Activated naive CD4-positive, alpha-beta T cell treated with anti-CD3 and anti-CD28 coated beads, Interleukin-2, amount 10 ng/mL, durations not matched to agents 7 days and 5 days (primary cell): ENCODE data around the gene ARL15.
"Not testable (repeated sequence)": the region's sequence is repeated elsewhere in the genome, so short reads cannot be mapped to it uniquely, and the experiment has no call there.

Experiments used
- CTCF ChIA-PET: fragments of 350-600 bp; sonication (Branson Sonifier 250); formaldehyde crosslinking; loops from one replicate; lab custom pipeline; 2021; ENCODE audit warnings: antibody characterized with exemption; lab: Charles Lee
- DNase-seq: peaks from one replicate; pipeline ENCODE4 v3.0.0-alpha.2; 2020
- H3K27ac Mint-ChIP-seq: one replicate; pipeline ENCODE4 v1.8.0; 2021; ENCODE audit warnings: mild to moderate bottlenecking, moderate library complexity, mixed read lengths
- H3K27me3 Mint-ChIP-seq: one replicate; pipeline ENCODE4 v1.8.0; 2021; ENCODE audit warnings: mild to moderate bottlenecking, mixed read lengths
- H3K36me3 Mint-ChIP-seq: one replicate; pipeline ENCODE4 v1.8.0; 2021; ENCODE audit warnings: mixed read lengths
- H3K4me1 Mint-ChIP-seq: one replicate; pipeline ENCODE4 v1.8.0; 2021; ENCODE audit warnings: mixed read lengths
- H3K4me3 Mint-ChIP-seq: one replicate; pipeline ENCODE4 v1.8.0; 2021; ENCODE audit warnings: mild to moderate bottlenecking, moderate library complexity, mixed read lengths
- H3K9me3 Mint-ChIP-seq: one replicate; pipeline ENCODE4 v1.8.0; 2021; ENCODE audit warnings: mixed read lengths

The ARL15 gene

DNA sequence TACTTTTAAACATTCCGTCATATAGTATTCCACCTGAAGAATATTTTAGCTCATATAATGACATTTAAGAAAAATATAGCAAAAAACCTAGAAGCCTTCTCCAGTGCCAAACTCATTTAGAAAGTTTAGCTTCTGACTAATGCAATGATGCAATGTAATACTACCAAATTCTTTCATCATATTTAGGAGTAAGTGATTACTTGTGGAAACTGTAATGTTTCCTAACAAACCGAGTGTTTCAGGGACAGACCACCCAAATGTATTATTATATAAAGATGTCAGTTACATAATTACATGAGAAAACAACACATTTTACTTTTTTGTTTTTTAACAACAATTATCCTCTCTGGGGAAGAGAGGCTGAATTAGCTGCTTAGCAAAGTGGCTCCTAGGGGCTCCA lies 316.2 kb downstream of the ARL15 start:
- Mint-ChIP-seq H3K36me3 (no peaks in the 10 kb centered on the region), H3K4me3 (no peak overlapping the region), H3K27ac (no peak overlapping the region), H3K27me3 (no peaks in the 10 kb centered on the region), H3K4me1 (no peaks in the 10 kb centered on the region), H3K9me3 (no peaks in the 10 kb centered on the region)
- no peak for DNase-seq
- CTCF ChIA-PET: interaction anchor here (1.2 kb wide), 1 partner anchor 235 kb away, joined by 3 read pairs; no protein-coding TSS in a partner anchor

- no peaks in the 10 kb centered on the region for H3K4me1 Mint-ChIP-seq
- CTCF ChIA-PET: no interaction called here
- H3K36me3 Mint-ChIP-seq: no peaks in the 10 kb centered on the region
- no peak overlapping the region for H3K4me3 Mint-ChIP-seq
- no peak overlapping the region for H3K27ac Mint-ChIP-seq
- DNase-seq: no peak
- H3K27me3 Mint-ChIP-seq: no peaks in the 10 kb centered on the region
- no peaks in the 10 kb centered on the region for H3K9me3 Mint-ChIP-seq
Observed at GRCh38 chr5:53991942-53992341, 318.4 kb downstream of the ARL15 start.

DNA sequence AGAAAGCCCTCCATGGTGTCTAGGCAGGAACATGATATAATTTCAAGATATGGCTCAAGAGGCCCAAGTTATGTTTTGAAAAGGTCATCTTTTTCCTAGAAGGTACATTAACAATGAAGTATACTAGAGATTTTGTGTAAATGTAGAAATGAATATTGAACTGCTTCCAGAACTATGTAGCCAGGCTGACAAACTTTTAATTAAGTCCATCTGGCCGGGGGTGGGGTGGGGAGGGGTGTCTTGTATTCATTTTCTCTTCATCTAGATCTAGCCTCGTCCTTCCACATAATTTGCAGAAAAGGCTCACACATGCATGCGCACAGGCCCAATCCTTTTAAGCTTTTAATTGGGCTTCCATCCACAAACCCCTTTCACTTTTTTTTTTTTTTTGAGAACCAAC lies 323.3 kb downstream of the ARL15 start:
- H3K4me1 Mint-ChIP-seq: no peaks in the 10 kb centered on the region
- H3K27ac Mint-ChIP-seq: no peak overlapping the region
- no peak for DNase-seq
- H3K27me3 Mint-ChIP-seq: no peaks in the 10 kb centered on the region
- no peaks in the 10 kb centered on the region for H3K36me3 Mint-ChIP-seq
- CTCF ChIA-PET: no interaction called here
- H3K4me3 Mint-ChIP-seq: no peak overlapping the region
- H3K9me3 Mint-ChIP-seq: peaks cover 4% of the 10 kb centered on the region

GRCh38 chr5:53985796-53986195 lies 324.6 kb downstream of the ARL15 start:
- CTCF ChIA-PET: no interaction called here
- Mint-ChIP-seq H3K4me3 (no peak overlapping the region), H3K36me3 (no peaks in the 10 kb centered on the region)

DNA sequence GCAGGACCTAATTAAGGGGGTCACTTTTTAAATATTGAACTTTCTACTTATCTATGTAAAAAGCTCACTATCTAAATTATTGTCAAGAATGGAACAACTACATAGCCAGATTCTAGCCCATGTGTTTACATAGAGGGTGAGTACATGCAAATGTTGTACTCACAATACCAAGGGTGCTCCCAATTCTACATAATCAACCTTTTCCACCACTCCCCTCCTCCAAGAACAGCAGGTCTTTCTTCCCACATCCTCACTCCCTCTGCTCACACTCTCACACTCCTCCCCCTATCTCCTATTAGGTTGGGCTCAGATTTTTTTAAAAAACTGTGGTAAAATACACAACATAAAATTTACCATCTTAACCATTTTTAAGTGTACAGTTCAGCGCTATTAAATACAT lies 325.4 kb downstream of the ARL15 start:
- H3K27ac Mint-ChIP-seq: no peak overlapping the region
- no peak for DNase-seq
- no peaks in the 10 kb centered on the region for H3K36me3 Mint-ChIP-seq
- CTCF ChIA-PET: no interaction called here
- no peaks in the 10 kb centered on the region for H3K4me1 Mint-ChIP-seq
- H3K4me3 Mint-ChIP-seq: no peak overlapping the region
- no peaks in the 10 kb centered on the region for H3K27me3 Mint-ChIP-seq
- H3K9me3 Mint-ChIP-seq: peaks cover 4% of the 10 kb centered on the region

More at GRCh38 chr5:53985796-53986195, 324.6 kb downstream of the ARL15 start:
- no peaks in the 10 kb centered on the region for H3K4me1 Mint-ChIP-seq
- no peak for DNase-seq
- H3K27ac Mint-ChIP-seq: no peak overlapping the region
- no peaks in the 10 kb centered on the region for H3K27me3 Mint-ChIP-seq
- peaks cover 4% of the 10 kb centered on the region for H3K9me3 Mint-ChIP-seq

DNA sequence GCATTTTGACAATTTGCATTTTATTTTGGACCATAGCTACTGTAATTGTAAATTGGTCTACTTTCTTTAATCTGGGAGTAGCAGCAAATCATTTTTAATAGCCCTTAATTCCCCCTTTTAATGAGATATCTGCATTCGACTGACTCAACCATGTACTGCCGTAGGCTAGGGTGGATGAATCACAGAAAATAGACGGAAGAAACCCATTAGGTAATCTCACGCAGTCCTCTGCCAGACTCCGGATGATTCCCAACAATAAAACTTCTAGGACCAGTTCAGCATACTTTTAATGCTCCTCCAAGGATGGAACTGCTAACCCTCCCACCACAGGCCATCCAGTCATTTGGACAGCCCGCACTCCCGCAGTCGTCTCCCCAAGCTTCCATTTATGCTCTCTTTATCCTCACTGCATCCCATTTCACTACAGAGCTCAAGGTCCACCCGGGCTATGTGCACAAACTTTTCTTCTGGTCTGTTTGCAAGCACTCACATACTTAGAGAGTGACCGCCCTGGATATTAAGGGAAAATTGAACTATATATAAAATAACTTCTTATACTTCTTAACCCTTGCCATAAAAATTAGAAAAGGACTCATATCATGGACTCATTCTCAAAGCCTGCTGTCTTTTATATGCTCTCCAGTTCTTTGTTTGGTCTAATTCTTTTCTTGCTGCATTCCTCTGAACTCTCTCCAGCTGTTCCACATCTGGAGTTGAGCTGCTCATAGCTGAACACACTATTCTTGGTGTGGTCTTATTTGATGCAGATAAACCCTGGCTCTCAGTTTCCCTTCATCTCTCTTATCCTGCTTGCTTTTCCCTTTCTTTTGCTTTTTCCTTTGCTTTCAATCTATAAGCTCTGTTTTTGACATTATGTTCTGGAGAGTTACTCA lies 326.6 kb downstream of the ARL15 start:
- no peak overlapping the region for H3K27ac Mint-ChIP-seq
- no peaks in the 10 kb centered on the region for H3K36me3 Mint-ChIP-seq
- no peaks in the 10 kb centered on the region for H3K27me3 Mint-ChIP-seq
- peaks cover 4% of the 10 kb centered on the region for H3K9me3 Mint-ChIP-seq
- H3K4me1 Mint-ChIP-seq: no peaks in the 10 kb centered on the region
- no peak overlapping the region for H3K4me3 Mint-ChIP-seq
- DNase-seq: no peak
- CTCF ChIA-PET: no interaction called here

DNA sequence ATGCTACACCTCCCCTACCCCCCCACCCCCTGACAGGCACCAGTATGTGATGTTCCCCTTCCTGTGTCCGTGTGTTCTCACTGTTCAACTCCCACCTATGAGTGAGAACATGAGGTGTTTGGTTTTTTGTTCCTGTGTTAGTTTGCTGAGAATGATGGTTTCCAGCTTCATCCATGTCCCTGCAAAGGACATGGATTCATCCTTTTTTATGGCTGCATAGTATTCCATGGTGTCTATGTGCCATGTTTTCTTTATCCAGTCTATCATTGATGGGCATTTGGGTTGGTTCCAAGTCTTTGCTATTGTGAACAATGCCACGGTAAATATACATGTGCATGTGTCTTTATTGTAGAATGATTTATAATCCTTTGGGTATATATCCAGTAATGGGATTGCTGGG lies 328.1 kb downstream of the ARL15 start:
- H3K4me3 Mint-ChIP-seq, H3K4me1 Mint-ChIP-seq, H3K9me3 Mint-ChIP-seq, DNase-seq, CTCF ChIA-PET, H3K27me3 Mint-ChIP-seq, H3K27ac Mint-ChIP-seq, H3K36me3 Mint-ChIP-seq: not testable (repeated sequence)

DNA sequence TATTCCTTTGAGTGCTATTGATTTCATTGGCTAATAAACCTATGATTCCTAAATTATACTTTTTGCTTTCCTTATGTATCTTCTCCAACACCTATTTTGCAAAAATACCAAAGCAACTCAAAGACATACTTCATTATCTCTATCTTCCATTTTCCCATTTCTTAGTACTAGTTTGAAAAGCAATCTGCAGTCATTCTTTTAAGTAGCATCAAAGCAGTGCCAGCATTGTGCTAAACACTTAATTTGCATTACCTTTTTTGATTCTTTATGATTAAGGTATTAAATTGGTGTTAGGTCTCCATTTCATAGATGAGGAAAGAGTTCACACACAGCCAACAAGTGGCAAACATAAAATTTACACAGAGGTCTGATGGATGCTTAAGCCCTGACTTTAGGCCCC lies 330.3 kb downstream of the ARL15 start:
- H3K27ac Mint-ChIP-seq: no peak overlapping the region
- CTCF ChIA-PET: no interaction called here
- H3K4me1 Mint-ChIP-seq: no peaks in the 10 kb centered on the region
- no peak for DNase-seq
- no peaks in the 10 kb centered on the region for H3K27me3 Mint-ChIP-seq
- no peak overlapping the region for H3K4me3 Mint-ChIP-seq
- H3K36me3 Mint-ChIP-seq: no peaks in the 10 kb centered on the region
- H3K9me3 Mint-ChIP-seq: peaks cover 6% of the 10 kb centered on the region

GRCh38 chr5:53974021-53974420 lies 336.4 kb downstream of the ARL15 start:
- DNase-seq: no peak
- no peaks in the 10 kb centered on the region for H3K4me1 Mint-ChIP-seq
- H3K27ac Mint-ChIP-seq: no peak overlapping the region
- H3K36me3 Mint-ChIP-seq: no peaks in the 10 kb centered on the region
- no peaks in the 10 kb centered on the region for H3K27me3 Mint-ChIP-seq
- H3K4me3 Mint-ChIP-seq: no peak overlapping the region
- CTCF ChIA-PET: no interaction called here
- H3K9me3 Mint-ChIP-seq: peaks cover 2% of the 10 kb centered on the region

GRCh38 chr5:53972314-53972713 lies 338.1 kb downstream of the ARL15 start:
- no peaks in the 10 kb centered on the region for H3K27me3 Mint-ChIP-seq
- H3K36me3 Mint-ChIP-seq: no peaks in the 10 kb centered on the region
- no peaks in the 10 kb centered on the region for H3K4me1 Mint-ChIP-seq
- H3K9me3 Mint-ChIP-seq: peaks cover 2% of the 10 kb centered on the region
- CTCF ChIA-PET: no interaction called here
- H3K4me3 Mint-ChIP-seq: no peak overlapping the region
- H3K27ac Mint-ChIP-seq: no peak overlapping the region
- DNase-seq: no peak

- Mint-ChIP-seq H3K9me3 (peaks cover 1% of the 10 kb centered on the region), H3K27ac (no peak overlapping the region), H3K4me1 (no peaks in the 10 kb centered on the region), H3K36me3 (no peaks in the 10 kb centered on the region), H3K27me3 (no peaks in the 10 kb centered on the region), H3K4me3 (no peak overlapping the region)
- CTCF ChIA-PET: interaction anchor here (0.7 kb wide), 1 partner anchor 556 kb away, joined by 4 read pairs; no protein-coding TSS in a partner anchor
- no peak for DNase-seq
Observed at GRCh38 chr5:53971551-53971950, 338.8 kb downstream of the ARL15 start.

DNA sequence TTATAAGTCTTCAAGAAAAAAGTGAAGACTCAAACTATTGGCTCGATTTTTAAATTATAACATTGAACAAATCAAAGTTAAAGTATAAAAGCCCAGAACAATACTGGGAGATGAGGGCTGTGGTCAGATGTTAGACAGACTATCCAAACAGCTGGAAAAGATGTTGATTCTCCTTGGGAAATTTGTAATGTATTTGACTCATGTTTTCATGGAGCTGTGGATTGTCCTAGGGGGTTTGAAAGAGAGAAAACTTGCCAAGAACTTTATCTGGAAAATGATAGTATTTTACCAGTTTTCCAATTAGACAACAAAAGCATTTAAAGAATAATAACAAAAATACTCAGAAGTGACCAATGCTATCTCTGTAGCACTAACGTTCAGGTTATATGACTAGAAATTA lies 339.2 kb downstream of the ARL15 start:
- CTCF ChIA-PET: no interaction called here
- H3K4me3 Mint-ChIP-seq: no peak overlapping the region
- no peaks in the 10 kb centered on the region for H3K4me1 Mint-ChIP-seq
- H3K9me3 Mint-ChIP-seq: no peaks in the 10 kb centered on the region
- no peak overlapping the region for H3K27ac Mint-ChIP-seq
- no peaks in the 10 kb centered on the region for H3K27me3 Mint-ChIP-seq
- no peak for DNase-seq
- no peaks in the 10 kb centered on the region for H3K36me3 Mint-ChIP-seq

DNA sequence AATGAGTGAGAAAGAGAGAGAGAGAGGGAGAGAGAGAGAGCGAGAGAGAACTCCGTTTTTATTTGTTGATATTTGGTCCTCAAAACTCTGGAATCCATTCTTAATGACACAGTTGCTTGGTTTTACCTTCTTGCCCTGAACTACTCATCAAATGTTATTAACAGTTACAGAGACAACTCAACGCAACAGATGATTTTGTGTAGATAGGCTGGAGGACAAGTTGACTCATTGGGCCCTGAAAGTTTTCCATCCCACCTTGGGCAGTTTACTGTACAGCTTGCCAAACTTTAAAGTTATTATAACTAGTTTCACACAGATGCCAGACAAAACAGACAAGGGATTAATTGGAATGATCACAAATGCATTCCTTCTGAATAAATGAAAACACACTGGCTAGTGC lies 339.9 kb downstream of the ARL15 start:
- Mint-ChIP-seq H3K4me1 (no peaks in the 10 kb centered on the region), H3K4me3 (no peak overlapping the region), H3K36me3 (no peaks in the 10 kb centered on the region), H3K27ac (no peak overlapping the region), H3K27me3 (no peaks in the 10 kb centered on the region), H3K9me3 (no peaks in the 10 kb centered on the region)
- CTCF ChIA-PET: interaction anchor here (0.7 kb wide), 1 partner anchor 493 kb away, joined by 3 read pairs; no protein-coding TSS in a partner anchor
- DNase-seq: no peak

GRCh38 chr5:53969176-53969730 lies 341.1 kb downstream of the ARL15 start:
- no peaks in the 10 kb centered on the region for H3K9me3 Mint-ChIP-seq
- H3K27me3 Mint-ChIP-seq: no peaks in the 10 kb centered on the region
- CTCF ChIA-PET: no interaction called here
- H3K4me3 Mint-ChIP-seq: no peak overlapping the region
- no peak overlapping the region for H3K27ac Mint-ChIP-seq
- no peak for DNase-seq
- H3K36me3 Mint-ChIP-seq: no peaks in the 10 kb centered on the region
- no peaks in the 10 kb centered on the region for H3K4me1 Mint-ChIP-seq

DNA sequence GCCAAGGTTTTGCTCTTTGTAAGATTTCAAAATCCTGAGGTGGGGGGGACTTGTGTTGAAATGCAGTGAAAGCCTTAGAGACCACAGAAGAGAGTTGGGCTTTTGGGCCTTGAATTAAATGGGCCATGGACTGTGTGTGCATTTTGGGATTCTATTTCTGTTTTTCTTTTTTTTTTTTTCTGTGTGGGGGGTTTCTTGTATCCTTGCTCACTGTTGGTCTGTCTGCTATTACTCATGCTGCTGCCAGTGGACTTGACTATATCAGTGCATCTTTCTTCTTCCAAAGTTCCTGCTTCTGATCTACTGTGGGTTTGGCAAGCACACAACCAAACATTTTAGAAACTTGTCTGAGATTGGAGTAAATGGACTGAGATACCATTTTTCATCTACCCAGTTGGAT lies 344.9 kb downstream of the ARL15 start:
- Mint-ChIP-seq H3K36me3 (no peaks in the 10 kb centered on the region), H3K27ac (no peak overlapping the region), H3K9me3 (no peaks in the 10 kb centered on the region), H3K27me3 (no peaks in the 10 kb centered on the region), H3K4me3 (no peak overlapping the region), H3K4me1 (no peaks in the 10 kb centered on the region)
- CTCF ChIA-PET: no interaction called here
- DNase-seq: no peak
